ENCODE results near the gene WDR74.

Gene WDR74

DNA sequence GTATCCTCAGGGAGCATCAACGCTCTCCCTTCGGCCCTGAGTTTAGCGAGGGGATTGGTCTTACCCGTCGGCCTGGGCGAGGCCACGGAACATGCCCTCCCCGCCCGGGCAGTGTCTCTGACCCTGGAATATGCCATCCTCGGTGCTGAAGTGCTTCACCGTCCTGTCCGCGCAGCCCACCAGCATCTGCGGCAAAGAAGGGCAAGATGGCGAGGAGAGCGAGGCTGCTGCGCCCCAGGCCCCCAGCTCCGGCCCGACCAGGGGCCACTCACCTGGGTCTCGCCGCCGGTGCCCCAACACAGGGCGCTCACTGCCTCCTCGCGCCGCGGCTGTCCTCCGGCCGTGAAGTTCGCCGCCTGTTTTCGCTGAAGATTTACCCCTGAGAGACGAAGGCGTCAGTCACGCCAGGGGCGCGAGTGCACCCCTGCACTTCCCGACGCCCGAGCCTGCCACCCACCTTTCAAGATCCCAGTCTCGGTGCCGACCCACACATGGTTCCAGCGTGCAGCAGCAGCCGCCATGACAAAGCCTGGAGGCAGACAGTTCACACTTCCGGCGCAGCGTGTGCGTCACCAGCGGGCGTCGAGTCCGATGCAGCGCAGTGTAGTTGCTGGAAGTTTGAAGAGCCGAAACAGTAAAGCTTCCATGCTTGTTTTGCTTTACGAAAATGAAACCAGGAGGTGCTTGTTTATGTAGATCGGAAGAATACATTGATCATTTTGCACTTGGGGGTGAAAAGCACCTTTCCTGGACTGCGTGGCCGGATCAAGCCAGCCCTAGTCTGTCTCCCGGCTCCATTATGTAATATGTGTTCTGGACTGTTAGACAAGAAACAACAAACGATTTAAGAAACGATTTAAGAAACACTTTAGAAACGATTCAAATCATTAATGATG, at the start of gene WDR74:
TSS of gene WDR74 (minus strand) at position 541 of the 896 bp plus-strand sequence. CDS start at position 521, 20 bp downstream.
- TF ChIP-seq, protein P1, sequence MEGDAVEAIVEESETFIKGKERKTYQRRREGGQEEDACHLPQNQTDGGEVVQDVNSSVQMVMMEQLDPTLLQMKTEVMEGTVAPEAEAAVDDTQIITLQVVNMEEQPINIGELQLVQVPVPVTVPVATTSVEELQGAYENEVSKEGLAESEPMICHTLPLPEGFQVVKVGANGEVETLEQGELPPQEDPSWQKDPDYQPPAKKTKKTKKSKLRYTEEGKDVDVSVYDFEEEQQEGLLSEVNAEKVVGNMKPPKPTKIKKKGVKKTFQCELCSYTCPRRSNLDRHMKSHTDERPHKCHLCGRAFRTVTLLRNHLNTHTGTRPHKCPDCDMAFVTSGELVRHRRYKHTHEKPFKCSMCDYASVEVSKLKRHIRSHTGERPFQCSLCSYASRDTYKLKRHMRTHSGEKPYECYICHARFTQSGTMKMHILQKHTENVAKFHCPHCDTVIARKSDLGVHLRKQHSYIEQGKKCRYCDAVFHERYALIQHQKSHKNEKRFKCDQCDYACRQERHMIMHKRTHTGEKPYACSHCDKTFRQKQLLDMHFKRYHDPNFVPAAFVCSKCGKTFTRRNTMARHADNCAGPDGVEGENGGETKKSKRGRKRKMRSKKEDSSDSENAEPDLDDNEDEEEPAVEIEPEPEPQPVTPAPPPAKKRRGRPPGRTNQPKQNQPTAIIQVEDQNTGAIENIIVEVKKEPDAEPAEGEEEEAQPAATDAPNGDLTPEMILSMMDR (IDR thresholded peaks at IDR 0.05; ENCODE audit: control extremely low read depth, extremely low read depth, low read depth, missing control alignments), result no peak
- peak; percentile 90 for DNase-seq (ENCODE audit: extremely low spot score)
- CTCF ChIA-PET, result interaction anchor here (0.6 to 2.6 kb wide), 3 partner anchors 14 to 52 kb away, joined by 3 to 17 read pairs (median 3); partner anchors contain the start of gene TMEM179B
- POLR2A ChIA-PET, result interaction anchor here (0.6 to 3.4 kb wide), 17 partner anchors 7 to 1050 kb away, joined by 3 to 236 read pairs (median 13); partner anchors contain the start of genes C11orf98, CSKMT, GNG3 and HNRNPUL2

DNA sequence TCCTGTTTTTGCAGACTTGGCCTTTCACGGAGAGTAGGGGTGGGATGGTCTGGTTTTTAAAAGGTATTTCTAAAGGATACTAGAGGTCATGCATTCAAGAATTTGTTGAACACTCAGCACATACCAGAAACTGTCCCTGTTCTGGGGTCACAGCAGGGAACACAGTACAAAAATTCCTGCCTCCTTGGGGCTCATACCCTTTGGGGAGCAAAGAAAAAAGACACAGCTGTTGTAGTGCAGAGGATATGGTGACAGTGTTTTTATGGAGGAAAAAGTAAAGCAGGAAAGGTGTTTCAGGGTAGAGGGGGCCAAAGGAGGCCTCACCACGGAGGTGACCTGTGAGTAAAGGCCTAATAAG, 49.7 kb upstream of the WDR74 start:
- POLR2A ChIA-PET, result interaction anchor here (1.0 to 1.8 kb wide), 2 partner anchors 8 to 135 kb away, joined by 3 to 8 read pairs; partner anchors contain the start of gene ZBTB3
- CTCF ChIA-PET, result interaction anchor here (1.6 to 1.7 kb wide), 2 partner anchors 8 to 17 kb away, joined by 5 to 8 read pairs; partner anchors contain the start of gene SLC3A2
- TF ChIP-seq, protein P1 (IDR thresholded peaks at IDR 0.05; ENCODE audit: control extremely low read depth, extremely low read depth, low read depth, missing control alignments), result no peak
- DNase-seq (ENCODE audit: extremely low spot score), result no peak

GRCh38 chr11:62888406-62888805, 49.0 kb upstream of the WDR74 start:
- TF ChIP-seq, protein P1 (IDR thresholded peaks at IDR 0.05; ENCODE audit: control extremely low read depth, extremely low read depth, low read depth, missing control alignments), result no peak
- POLR2A ChIA-PET, result no interaction called here
- no peak for DNase-seq (ENCODE audit: extremely low spot score)
- CTCF ChIA-PET, result no interaction called here

GRCh38 chr11:62885137-62885750, 45.9 kb upstream of the WDR74 start:
- CTCF ChIA-PET, result interaction anchor here (1.0 to 2.2 kb wide), 7 partner anchors 13 to 514 kb away, joined by 3 to 11 read pairs (median 5); partner anchors contain the start of gene TMEM179B
- POLR2A ChIA-PET, result interaction anchor here (0.6 to 2.3 kb wide), 5 partner anchors 29 to 922 kb away, joined by 3 to 13 read pairs (median 4); no protein-coding TSS in a partner anchor
- TF ChIP-seq, protein P1 (IDR thresholded peaks at IDR 0.05; ENCODE audit: control extremely low read depth, extremely low read depth, low read depth, missing control alignments), result no peak
- DNase-seq (ENCODE audit: extremely low spot score), result no peak

DNA sequence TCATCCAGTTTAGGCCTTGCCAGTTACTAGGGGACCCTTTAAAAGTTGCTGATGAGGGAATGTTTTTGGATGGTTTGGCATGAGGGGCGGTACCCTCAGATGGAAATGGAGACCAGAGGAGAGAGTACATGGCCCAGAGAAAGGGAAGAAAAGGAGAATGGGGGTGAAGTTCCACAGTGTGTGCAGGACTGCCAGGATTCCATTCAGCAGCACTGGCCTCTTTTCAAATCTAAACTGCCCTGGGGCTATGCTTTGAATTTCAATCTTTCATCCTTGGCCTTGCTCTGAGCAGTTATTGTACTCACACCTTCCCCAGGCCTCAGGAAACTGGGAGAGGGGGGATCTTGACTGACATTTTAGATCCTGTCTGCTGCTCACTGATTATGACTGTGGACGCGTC, 44.3 kb upstream of the WDR74 start:
- TF ChIP-seq, protein P1 (IDR thresholded peaks at IDR 0.05; ENCODE audit: control extremely low read depth, extremely low read depth, low read depth, missing control alignments), result no peak
- no peak for DNase-seq (ENCODE audit: extremely low spot score)
- ChIA-PET POLR2A (interaction anchor here (1.3 to 1.5 kb wide), 2 partner anchors 42 to 292 kb away, joined by 3 to 8 read pairs; partner anchors contain the start of gene TUT1), CTCF (interaction anchor here (1.2 to 3.3 kb wide), 9 partner anchors 11 to 459 kb away, joined by 3 to 15 read pairs (median 5); partner anchors contain the start of gene TMEM179B)

All from GM10248 (cell line).